HPDE6-E6E7 (cell line): Measurements from ENCODE around the gene RNF227.

Experiments
- DNase-seq: peaks from one replicate; pipeline ENCODE4 v3.0.0; 2011; ENCODE audit warnings: missing footprints; ENCODE audit errors: extremely low spot score

Gene RNF227

GRCh38 chr17:7930841-7931631 is 14.9 kb upstream of the RNF227 start:
- no peak for DNase-seq

- DNase-seq, result no peak
These were observed 13.3 kb upstream of the RNF227 start, which contains the start of gene KCNAB3 for GRCh38 chr17:7929158-7930023. Gene KCNAB3 (minus strand): TSS chr17:7929856. CDS start chr17:7929435, 421 bp downstream.

GRCh38 chr17:7927596-7927995 is 11.5 kb upstream of the RNF227 start:
- DNase-seq, result no peak

GRCh38 chr17:7922845-7923628 is 6.9 kb upstream of the RNF227 start:
- peak; percentile 31 for DNase-seq

- no peak for DNase-seq
These were observed 6.3 kb upstream of the RNF227 start for GRCh38 chr17:7922269-7922844.

GRCh38 chr17:7916808-7917207 is 719 bp upstream of the RNF227 start:
- DNase-seq, result no peak

GRCh38 chr17:7916385-7916682 is 245 bp upstream of the RNF227 start:
- no peak for DNase-seq

- DNase-seq, result no peak
These were observed 894 bp downstream of the RNF227 start for GRCh38 chr17:7915179-7915610.

GRCh38 chr17:7912927-7913524 is 3.1 kb downstream of the RNF227 start:
- no peak for DNase-seq

- no peak for DNase-seq
These were observed 5.0 kb downstream of the RNF227 start for GRCh38 chr17:7911116-7911515.

- DNase-seq, result no peak
These were observed 5.4 kb downstream of the RNF227 start for GRCh38 chr17:7910711-7911110.

GRCh38 chr17:7910281-7910680 is 5.8 kb downstream of the RNF227 start:
- DNase-seq, result no peak

- DNase-seq, result no peak
These were observed 7.0 kb downstream of the RNF227 start for GRCh38 chr17:7909089-7909488.

GRCh38 chr17:7903154-7904103 is 12.7 kb downstream of the RNF227 start:
- DNase-seq, result no peak

- DNase-seq, result no peak
These were observed 18.3 kb downstream of the RNF227 start for GRCh38 chr17:7897773-7898172.

GRCh38 chr17:7897090-7897489 is 19.0 kb downstream of the RNF227 start:
- no peak for DNase-seq

- no peak for DNase-seq
These were observed 21.2 kb downstream of the RNF227 start for GRCh38 chr17:7894866-7895265.

- DNase-seq, result no peak
These were observed 21.9 kb downstream of the RNF227 start for GRCh38 chr17:7894226-7894625.

GRCh38 chr17:7893187-7893880 is 22.8 kb downstream of the RNF227 start:
- no peak for DNase-seq
